GM12878 (cell line): ENCODE measurements around the gene DDX55. TPM values are rescaled to one million over a fixed set of nuclear protein-coding genes. Genes with fewer than 3 reads are reported as not detected.

Experiments used
- ATAC-seq: fragments of 200-7000 bp; cut with Tn5 transposase; 3 replicates; pipeline ENCODE4 v1.9.1; 2020; ENCODE audit warnings: mild to moderate bottlenecking, moderate library complexity
- BruUV-seq: library from RNA; stranded (reverse); fragments of 400-500 nt; replicated peaks from 2 replicates; lab custom pipeline; 2021; lab: Mats Ljungman, UMichigan
- CTCF ChIA-PET: fragments of 300-600 bp; sonication (Branson Sonifier 250); formaldehyde crosslinking; extraction: SDS; loops from one replicate; lab custom pipeline; 2021; ENCODE audit warnings: inconsistent platforms; lab: Yijun Ruan, JAX
- POLR2A ChIA-PET: fragments of 350-600 bp; formaldehyde crosslinking; extraction: SDS; loops from one replicate; lab custom pipeline; 2021; ENCODE audit warnings: inconsistent platforms; lab: Charles Lee
- RAD21 ChIA-PET: fragments of 300-600 bp; sonication (Branson Sonifier 250); formaldehyde crosslinking; loops from one replicate; lab custom pipeline; 2023; ENCODE audit warnings: antibody characterized with exemption; ENCODE audit not compliant: unreplicated experiment; lab: Charles Lee
- SMC1A ChIA-PET: fragments of 300-600 bp; sonication (Branson Sonifier 250); formaldehyde crosslinking; loops from one replicate; lab custom pipeline; 2023; ENCODE audit not compliant: unreplicated experiment, uncharacterized antibody; lab: Charles Lee
- DNase-seq: peaks from one replicate; pipeline ENCODE4 v3.0.0-alpha.2; 2011; ENCODE audit warnings: low read depth, low spot score
- FAIRE-seq: peaks from 3 replicates; lab custom pipeline; 2011; peaks lifted over from hg19 to GRCh38; lab: Jason Lieb, UNC
- H2AFZ ChIP-seq: 2 replicates; pipeline ENCODE4 v1.6.0; 2011; ENCODE audit warnings: low read depth, low read length, control low read depth; ENCODE audit not compliant: control insufficient read depth
- H3K27ac ChIP-seq: 2 replicates; pipeline ENCODE4 v1.5.1; 2011; ENCODE audit warnings: control low read depth; ENCODE audit not compliant: control insufficient read depth, insufficient read depth
- H3K27me3 ChIP-seq, 2 experiments: replicated peaks in 1 of 2; 2 replicates each; pipeline versions ENCODE4 v1.6.0 to v1.6.1; 2011; ENCODE audit warnings: low read length in 1 of 2; ENCODE audit not compliant: control insufficient read depth in 2 of 2, insufficient read depth in 2 of 2
- H3K36me3 ChIP-seq, 2 experiments: 2 replicates each; pipeline ENCODE4 v1.5.1; 2011; ENCODE audit warnings: low read length in 1 of 2; ENCODE audit not compliant: control insufficient read depth in 2 of 2, insufficient read depth in 2 of 2
- H3K4me1 ChIP-seq: 2 replicates; pipeline ENCODE4 v1.6.1; 2011; ENCODE audit warnings: mild to moderate bottlenecking, low read length, moderate library complexity, mixed read lengths; ENCODE audit not compliant: control insufficient read depth, insufficient read depth
- H3K4me2 ChIP-seq: 2 replicates; pipeline ENCODE4 v1.6.0; 2011; ENCODE audit warnings: control low read depth; ENCODE audit not compliant: control insufficient read depth, insufficient read depth
- H3K4me3 ChIP-seq: fragments of 200-600 bp; sonication (generic); 2 replicates; pipeline ENCODE4 v1.5.1; 2016
- H3K79me2 ChIP-seq: 2 replicates; pipeline ENCODE4 v1.6.0; 2011; ENCODE audit warnings: low read length; ENCODE audit not compliant: control insufficient read depth, insufficient read depth
- H3K9ac ChIP-seq: 2 replicates; pipeline ENCODE4 v1.8.0; 2011; ENCODE audit warnings: low read length, control low read depth, mixed read lengths; ENCODE audit not compliant: control insufficient read depth, insufficient read depth
- H3K9me3 ChIP-seq: replicated peaks from 3 replicates; pipeline ENCODE4 v1.5.1; 2011; ENCODE audit warnings: mild to moderate bottlenecking, low read length; ENCODE audit not compliant: control insufficient read depth, insufficient read depth
- H4K20me1 ChIP-seq: 2 replicates; pipeline ENCODE4 v1.6.0; 2011; ENCODE audit not compliant: control insufficient read depth, insufficient read depth
- BCL11A ChIP-seq: IDR thresholded peaks from 2 replicates; pipeline ENCODE4 v1.6.1; 2011; ENCODE audit warnings: low read depth, low read length
- TCF12 ChIP-seq: IDR thresholded peaks from 2 replicates; pipeline ENCODE4 v1.6.1; 2011; ENCODE audit warnings: low read depth, mild to moderate bottlenecking, low read length
- WGBS: methylation state at CpG from one replicate; pipeline ENCODE4 v1.1.6; 2016; ENCODE audit warnings: low lambda C conversion rate; ENCODE audit not compliant: insufficient replicate concordance, insufficient coverage; ENCODE audit errors: missing lambda C conversion rate; 5-methylcytosine and 5-hydroxymethylcytosine counted together
- in situ Hi-C: fragments of 300-500 bp; cut with MboI; formaldehyde crosslinking; loops from 9 replicates; pipeline ENCODE4 v1.14.3; 2018; ENCODE audit warnings: mixed read lengths
- intact Hi-C: fragments of 100-400 bp; cut with micrococcal nuclease; formaldehyde crosslinking; loops from one replicate; pipeline ENCODE4 v1.14.2; 2022; ENCODE audit not compliant: unreplicated experiment
- polyA plus RNA-seq, 11 experiments: library from polyadenylated mRNA; depleted of rRNA in 4 of 11; unstranded in 6 of 11; stranded (reverse) in 5 of 11; fragments of >200 nt; fragmentation: Nextera tagmentation in 4 of 11; fragmentation: Illumina TruSeq in 1 of 11; extraction: Ambion mirVana in 4 of 11; extraction: Trizol in 1 of 11; gene quantifications; 1 replicate in 1 of 11; 2 replicates in 10 of 11; pipeline versions ENCODE4 v1.2.1 to v1.2.3, GENCODE V29; 2011 to 2016; ENCODE audit warnings: inconsistent platforms in 2 of 11, missing spikeins in 2 of 11, low read depth in 1 of 11
- small RNA-seq: library from RNA; depleted of rRNA; stranded (forward); fragments of <200 nt; gene quantifications from one replicate; pipeline ENCODE3, GENCODE V24; 2014
- total RNA-seq, 4 experiments: library from RNA; depleted of rRNA in 3 of 4; stranded (reverse); fragments of >200 nt in 3 of 4; fragmentation: Illumina TruSeq in 1 of 4; extraction: Trizol in 1 of 4; gene quantifications; 2 replicates each; pipeline versions ENCODE4 v1.2.1 to v1.2.3, GENCODE V29; 2013 to 2021

DDX55 gene
- total and polyA plus RNA-seq, 10 of the 15 experiments (the other 5 are each of a cell fraction or from before 2014, with no cell fraction given) = 4.5 to 42.4 (median 33.4) TPM

GRCh38 chr12:123667771-123668170 is 65.9 kb downstream of the DDX55 start:
- Histone ChIP-seq H3K4me2 (no peak overlapping the region), H3K4me3 (no peak overlapping the region), H3K4me1 (peaks cover 5% of the 10 kb centered on the region; the same call in 1 of the 2 replicates), H3K79me2 (no peaks in the 10 kb centered on the region), H3K27me3 (no peaks in the 10 kb centered on the region), H3K36me3 (no peaks in the 10 kb centered on the region; a peak in 2 of 4 replicates), H3K9me3 (no peaks in the 10 kb centered on the region), H2AFZ (no peak overlapping the region), H3K9ac (no peak overlapping the region), H3K27ac (no peak overlapping the region), H4K20me1 (no peaks in the 10 kb centered on the region)
- no TSS peak for BruUV-seq
- POLR2A ChIA-PET = no interaction called here
- ATAC-seq (no peak), FAIRE-seq (no peak), DNase-seq (no peak)
- intact Hi-C loops = no loop called here
- TF ChIP-seq TCF12 (no peak), BCL11A (no peak)
- WGBS = 78% methylated on average over 8 of the region's 8 CpGs
- in situ Hi-C loops = no loop called here
- RAD21 ChIA-PET = no interaction called here
- CTCF ChIA-PET = no interaction called here
- SMC1A ChIA-PET = no interaction called here

Small RNAs within 50 kb of the gene (small RNA-seq; reads per million reads assigned to genes)
- 0.20 reads per million for gene SNORA9B

Other genes with a start within 250 kb of the DDX55 start
Only the 7 nearest of the 11 such genes appear.
- 23.6 and 27.2 TPM in 2 replicates for gene SNRNP35, start 144.0 kb upstream of the DDX55 start, total RNA-seq (2014; rRNA removed)
- 36.3 and 37.0 TPM in 2 replicates for gene SNRNP35, start 144.0 kb upstream of the DDX55 start, total RNA-seq (2014; rRNA removed; fragmentation: Illumina TruSeq; extraction: Trizol)
- gene SNRNP35, start 144.0 kb upstream of the DDX55 start, total RNA-seq (2021) = 17.7 and 21.6 TPM in 2 replicates
- gene SNRNP35, start 144.0 kb upstream of the DDX55 start, polyA plus RNA-seq (2011; rRNA removed) = 22.0 and 22.6 TPM in 2 replicates
- 41.0 and 46.9 TPM in 2 replicates for gene SNRNP35, start 144.0 kb upstream of the DDX55 start, polyA plus RNA-seq (2014; fragmentation: Illumina TruSeq; extraction: Trizol)
- gene SNRNP35, start 144.0 kb upstream of the DDX55 start, polyA plus RNA-seq (2014; fragmentation: Nextera tagmentation; extraction: Ambion mirVana) = 10 to 100 TPM; 25.0 to 49.6 TPM
- gene SNRNP35, start 144.0 kb upstream of the DDX55 start, polyA plus RNA-seq (2014; rRNA removed) = 28.7 and 33.1 TPM in 2 replicates
- gene SNRNP35, start 144.0 kb upstream of the DDX55 start, polyA plus RNA-seq (2016; fragmentation: Nextera tagmentation; extraction: Ambion mirVana) = 10 to 100 TPM; 27.0 to 31.0 TPM
- 0.23 and 0.65 TPM in 2 replicates for gene RILPL1, start 68.4 kb upstream of the DDX55 start, total RNA-seq (2014; rRNA removed)
- gene RILPL1, start 68.4 kb upstream of the DDX55 start, total RNA-seq (2014; rRNA removed; fragmentation: Illumina TruSeq; extraction: Trizol) = 0.18 and 0.27 TPM in 2 replicates
- gene RILPL1, start 68.4 kb upstream of the DDX55 start, total RNA-seq (2021) = 0.41 and 0.56 TPM in 2 replicates
- gene RILPL1, start 68.4 kb upstream of the DDX55 start, polyA plus RNA-seq (2011; rRNA removed) = 0.61 and 0.73 TPM in 2 replicates
- 0.35 TPM in 1 of 2 replicates, not detected in the other for gene RILPL1, start 68.4 kb upstream of the DDX55 start, polyA plus RNA-seq (2014; fragmentation: Illumina TruSeq; extraction: Trizol)
- under 1 TPM; 0.07 to 0.14 TPM for gene RILPL1, start 68.4 kb upstream of the DDX55 start, polyA plus RNA-seq (2014; fragmentation: Nextera tagmentation; extraction: Ambion mirVana)
- gene RILPL1, start 68.4 kb upstream of the DDX55 start, polyA plus RNA-seq (2014; rRNA removed) = 0.47 and 0.57 TPM in 2 replicates
- under 1 TPM; 0.05 to 0.11 TPM for gene RILPL1, start 68.4 kb upstream of the DDX55 start, polyA plus RNA-seq (2016; fragmentation: Nextera tagmentation; extraction: Ambion mirVana)
- gene TMED2, start 17.5 kb upstream of the DDX55 start, total RNA-seq (2014; rRNA removed) = 139 and 159 TPM in 2 replicates
- 148 and 158 TPM in 2 replicates for gene TMED2, start 17.5 kb upstream of the DDX55 start, total RNA-seq (2014; rRNA removed; fragmentation: Illumina TruSeq; extraction: Trizol)
- 164 and 170 TPM in 2 replicates for gene TMED2, start 17.5 kb upstream of the DDX55 start, total RNA-seq (2021)
- 111 and 160 TPM in 2 replicates for gene TMED2, start 17.5 kb upstream of the DDX55 start, polyA plus RNA-seq (2011; rRNA removed)
- gene TMED2, start 17.5 kb upstream of the DDX55 start, polyA plus RNA-seq (2014; fragmentation: Illumina TruSeq; extraction: Trizol) = 146 and 175 TPM in 2 replicates
- gene TMED2, start 17.5 kb upstream of the DDX55 start, polyA plus RNA-seq (2014; fragmentation: Nextera tagmentation; extraction: Ambion mirVana) = 100 to 1,000 TPM in 1 of 2 experiments, 10 to 100 TPM in 1; 60.1 to 133 TPM
- 102 and 109 TPM in 2 replicates for gene TMED2, start 17.5 kb upstream of the DDX55 start, polyA plus RNA-seq (2014; rRNA removed)
- 100 to 1,000 TPM; 347 to 371 TPM for gene TMED2, start 17.5 kb upstream of the DDX55 start, polyA plus RNA-seq (2016; fragmentation: Nextera tagmentation; extraction: Ambion mirVana)
- 46.8 and 50.7 TPM in 2 replicates for gene EIF2B1, start 31.6 kb downstream of the DDX55 start, total RNA-seq (2014; rRNA removed)
- 39.5 and 40.9 TPM in 2 replicates for gene EIF2B1, start 31.6 kb downstream of the DDX55 start, total RNA-seq (2014; rRNA removed; fragmentation: Illumina TruSeq; extraction: Trizol)
- 60.8 and 63.8 TPM in 2 replicates for gene EIF2B1, start 31.6 kb downstream of the DDX55 start, total RNA-seq (2021)
- gene EIF2B1, start 31.6 kb downstream of the DDX55 start, polyA plus RNA-seq (2011; rRNA removed) = 44.6 and 47.9 TPM in 2 replicates
- gene EIF2B1, start 31.6 kb downstream of the DDX55 start, polyA plus RNA-seq (2014; fragmentation: Illumina TruSeq; extraction: Trizol) = 65.7 and 75.4 TPM in 2 replicates
- gene EIF2B1, start 31.6 kb downstream of the DDX55 start, polyA plus RNA-seq (2014; fragmentation: Nextera tagmentation; extraction: Ambion mirVana) = 10 to 100 TPM; 17.6 to 25.9 TPM
- 49.9 and 50.3 TPM in 2 replicates for gene EIF2B1, start 31.6 kb downstream of the DDX55 start, polyA plus RNA-seq (2014; rRNA removed)
- gene EIF2B1, start 31.6 kb downstream of the DDX55 start, polyA plus RNA-seq (2016; fragmentation: Nextera tagmentation; extraction: Ambion mirVana) = 100 to 1,000 TPM; 111 to 131 TPM
- 31.5 and 49.0 TPM in 2 replicates for gene GTF2H3, start 31.7 kb downstream of the DDX55 start, total RNA-seq (2014; rRNA removed)
- 42.0 and 42.2 TPM in 2 replicates for gene GTF2H3, start 31.7 kb downstream of the DDX55 start, total RNA-seq (2014; rRNA removed; fragmentation: Illumina TruSeq; extraction: Trizol)
- 38.9 and 40.0 TPM in 2 replicates for gene GTF2H3, start 31.7 kb downstream of the DDX55 start, total RNA-seq (2021)
- 52.2 and 67.2 TPM in 2 replicates for gene GTF2H3, start 31.7 kb downstream of the DDX55 start, polyA plus RNA-seq (2011; rRNA removed)
- 62.9 and 78.8 TPM in 2 replicates for gene GTF2H3, start 31.7 kb downstream of the DDX55 start, polyA plus RNA-seq (2014; fragmentation: Illumina TruSeq; extraction: Trizol)
- gene GTF2H3, start 31.7 kb downstream of the DDX55 start, polyA plus RNA-seq (2014; fragmentation: Nextera tagmentation; extraction: Ambion mirVana) = 10 to 100 TPM; 20.6 to 31.1 TPM
- 25.2 and 25.8 TPM in 2 replicates for gene GTF2H3, start 31.7 kb downstream of the DDX55 start, polyA plus RNA-seq (2014; rRNA removed)
- gene GTF2H3, start 31.7 kb downstream of the DDX55 start, polyA plus RNA-seq (2016; fragmentation: Nextera tagmentation; extraction: Ambion mirVana) = 10 to 100 TPM; 33.9 to 35.6 TPM
- 4.2 and 4.7 TPM in 2 replicates for gene TCTN2, start 69.0 kb downstream of the DDX55 start, total RNA-seq (2014; rRNA removed)
- 3.1 and 3.2 TPM in 2 replicates for gene TCTN2, start 69.0 kb downstream of the DDX55 start, total RNA-seq (2014; rRNA removed; fragmentation: Illumina TruSeq; extraction: Trizol)
- 3.6 and 5.5 TPM in 2 replicates for gene TCTN2, start 69.0 kb downstream of the DDX55 start, total RNA-seq (2021)
- gene TCTN2, start 69.0 kb downstream of the DDX55 start, polyA plus RNA-seq (2011; rRNA removed) = 3.3 and 3.9 TPM in 2 replicates
- 3.8 and 4.8 TPM in 2 replicates for gene TCTN2, start 69.0 kb downstream of the DDX55 start, polyA plus RNA-seq (2014; fragmentation: Illumina TruSeq; extraction: Trizol)
- under 1 TPM; 0.55 to 0.76 TPM for gene TCTN2, start 69.0 kb downstream of the DDX55 start, polyA plus RNA-seq (2014; fragmentation: Nextera tagmentation; extraction: Ambion mirVana)
- gene TCTN2, start 69.0 kb downstream of the DDX55 start, polyA plus RNA-seq (2014; rRNA removed) = 2.8 and 3.4 TPM in 2 replicates
- gene TCTN2, start 69.0 kb downstream of the DDX55 start, polyA plus RNA-seq (2016; fragmentation: Nextera tagmentation; extraction: Ambion mirVana) = 1 to 10 TPM; 2.5 to 2.6 TPM
- 51.1 and 53.8 TPM in 2 replicates for gene ATP6V0A2, start 110.3 kb downstream of the DDX55 start, total RNA-seq (2014; rRNA removed)
- gene ATP6V0A2, start 110.3 kb downstream of the DDX55 start, total RNA-seq (2014; rRNA removed; fragmentation: Illumina TruSeq; extraction: Trizol) = 28.3 and 28.9 TPM in 2 replicates
- gene ATP6V0A2, start 110.3 kb downstream of the DDX55 start, total RNA-seq (2021) = 50.3 and 52.3 TPM in 2 replicates
- gene ATP6V0A2, start 110.3 kb downstream of the DDX55 start, polyA plus RNA-seq (2011; rRNA removed) = 47.9 and 49.6 TPM in 2 replicates
- 32.3 and 41.0 TPM in 2 replicates for gene ATP6V0A2, start 110.3 kb downstream of the DDX55 start, polyA plus RNA-seq (2014; fragmentation: Illumina TruSeq; extraction: Trizol)
- 10 to 100 TPM in 1 of 2 experiments, 1 to 10 TPM in 1; 9.2 to 17.7 TPM for gene ATP6V0A2, start 110.3 kb downstream of the DDX55 start, polyA plus RNA-seq (2014; fragmentation: Nextera tagmentation; extraction: Ambion mirVana)
- gene ATP6V0A2, start 110.3 kb downstream of the DDX55 start, polyA plus RNA-seq (2014; rRNA removed) = 35.0 and 41.4 TPM in 2 replicates
- 10 to 100 TPM; 36.7 to 39.9 TPM for gene ATP6V0A2, start 110.3 kb downstream of the DDX55 start, polyA plus RNA-seq (2016; fragmentation: Nextera tagmentation; extraction: Ambion mirVana)